Stimulated activated CD8-positive, alpha-beta memory T cell treated with anti-CD3 and anti-CD28 coated beads, Interleukin-7, amount 100 ng/mL, for 24 hours (primary cell): ENCODE data around the gene PDZRN4.
"Not testable (repeated sequence)": the region's sequence is repeated elsewhere in the genome, so short reads cannot be mapped to it uniquely, and the experiment has no call there.

Experiments
- DNase-seq: peaks from one replicate; pipeline ENCODE4 v3.0.0-alpha.2; 2020; ENCODE audit warnings: low read depth

PDZRN4 gene

DNA sequence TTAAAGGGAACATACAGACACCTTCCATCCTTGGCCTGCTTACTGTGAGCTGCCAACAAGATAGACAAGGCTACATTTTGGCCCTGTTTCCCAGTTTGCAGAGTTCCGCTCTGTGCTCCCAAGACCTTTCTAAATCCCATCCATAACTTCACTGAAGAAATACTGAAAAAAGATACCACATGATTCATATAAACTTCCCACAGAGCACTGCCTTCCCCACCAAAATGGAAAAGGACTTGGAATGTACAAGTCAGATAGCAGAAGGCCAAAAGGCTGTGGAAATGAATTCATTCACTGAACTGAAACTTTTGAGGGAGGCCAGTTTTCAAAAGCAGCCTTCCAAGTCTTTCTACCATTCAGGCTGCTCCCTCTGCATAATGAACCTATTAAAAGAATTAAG is 29.6 kb downstream of the PDZRN4 start:
- DNase-seq: no peak

DNA sequence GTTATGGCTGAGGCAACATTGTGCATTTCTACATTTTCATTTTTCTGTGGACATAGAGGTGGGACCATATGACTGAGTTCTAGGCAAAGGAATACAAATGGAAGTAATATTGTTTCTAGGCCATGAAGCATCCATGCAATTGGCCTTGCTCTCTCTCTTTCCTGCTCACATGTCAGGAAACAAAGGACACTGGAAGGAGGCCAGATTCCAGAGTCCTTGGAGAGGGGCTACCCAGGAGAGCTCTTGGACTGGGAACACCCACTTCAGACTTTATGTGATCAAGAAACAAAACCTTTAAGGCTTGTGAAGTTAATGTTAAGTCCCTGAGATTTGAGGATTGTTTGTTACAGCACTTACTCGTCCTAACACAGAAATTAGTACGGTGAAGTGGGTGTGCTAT is 32.8 kb downstream of the PDZRN4 start:
- DNase-seq: no peak

DNA sequence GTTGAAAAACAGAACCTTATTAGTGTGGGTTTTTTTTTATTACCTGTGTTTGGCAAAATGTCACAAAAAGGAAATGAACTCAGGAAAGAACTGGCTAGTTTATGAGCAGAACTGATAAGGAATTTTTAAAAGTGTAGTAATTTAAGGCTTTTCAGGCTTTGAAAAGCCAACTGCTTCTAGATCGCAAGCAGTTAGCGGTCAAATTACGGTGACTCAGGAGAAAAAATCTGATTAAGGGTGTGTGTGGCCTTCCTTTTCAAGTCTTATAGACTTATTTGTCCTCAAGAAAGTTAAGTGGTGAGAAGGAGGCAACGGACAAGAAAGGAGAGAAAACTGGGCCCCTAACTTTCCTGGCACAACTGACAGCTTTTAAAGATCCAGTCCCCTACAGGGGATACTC is 33.4 kb downstream of the PDZRN4 start:
- no peak for DNase-seq

DNA sequence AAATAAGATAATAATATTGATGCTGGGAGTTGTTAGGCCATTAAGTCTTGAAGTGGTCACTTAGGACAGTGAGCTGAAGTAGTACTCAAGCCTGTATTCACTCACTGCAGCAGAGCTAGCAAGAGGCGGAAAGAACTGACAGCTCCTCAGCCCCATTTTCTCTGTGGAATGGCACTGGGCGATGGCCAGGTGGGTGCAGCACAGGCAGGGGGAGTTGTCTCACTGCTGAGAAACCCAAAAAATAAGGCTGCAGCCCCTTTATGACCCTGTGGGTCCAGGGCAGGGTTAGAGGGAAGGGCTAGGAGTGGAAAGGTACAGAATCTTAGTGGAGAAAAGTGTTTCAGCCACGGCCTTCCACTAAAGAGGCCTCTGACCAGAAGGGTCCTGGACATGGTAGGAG is 35.5 kb downstream of the PDZRN4 start:
- DNase-seq: no peak

DNA sequence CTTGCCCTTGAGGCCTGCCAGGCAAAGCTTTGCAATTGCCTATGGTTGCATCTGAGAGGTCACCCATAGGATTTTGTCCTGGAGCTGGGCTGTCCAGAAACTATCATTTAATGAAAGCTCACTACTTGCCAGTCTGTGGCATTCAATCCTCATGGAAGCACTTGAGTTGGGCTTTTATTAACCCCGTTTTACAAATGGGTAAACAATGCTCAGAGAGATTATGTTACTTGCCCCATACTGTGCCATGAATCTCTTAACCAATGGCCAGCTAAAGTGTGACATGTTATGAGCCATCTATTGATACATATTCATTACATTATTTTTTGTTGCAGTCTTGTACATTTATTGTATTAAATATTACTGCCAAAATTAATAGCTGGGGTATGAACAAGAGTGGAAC is 35.9 kb downstream of the PDZRN4 start:
- no peak for DNase-seq

DNA sequence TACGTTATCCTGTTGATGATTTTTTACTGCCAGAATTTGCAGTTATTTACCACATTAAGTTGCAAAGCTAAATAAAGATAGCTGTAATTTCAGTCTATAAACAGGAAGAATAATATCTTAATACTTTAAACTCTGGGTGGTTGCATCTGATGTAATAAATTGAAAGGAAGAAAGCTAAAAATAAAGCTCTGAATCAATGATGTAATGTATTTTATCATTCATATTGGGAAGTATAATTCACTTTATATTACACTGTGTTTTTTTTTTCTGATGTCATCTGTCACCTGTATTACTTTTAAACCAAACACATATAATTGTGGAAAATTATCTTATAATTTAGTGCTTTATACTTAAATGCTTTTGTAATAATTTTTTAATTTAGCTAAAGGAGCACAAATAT is 37.1 kb downstream of the PDZRN4 start:
- DNase-seq: no peak

DNA sequence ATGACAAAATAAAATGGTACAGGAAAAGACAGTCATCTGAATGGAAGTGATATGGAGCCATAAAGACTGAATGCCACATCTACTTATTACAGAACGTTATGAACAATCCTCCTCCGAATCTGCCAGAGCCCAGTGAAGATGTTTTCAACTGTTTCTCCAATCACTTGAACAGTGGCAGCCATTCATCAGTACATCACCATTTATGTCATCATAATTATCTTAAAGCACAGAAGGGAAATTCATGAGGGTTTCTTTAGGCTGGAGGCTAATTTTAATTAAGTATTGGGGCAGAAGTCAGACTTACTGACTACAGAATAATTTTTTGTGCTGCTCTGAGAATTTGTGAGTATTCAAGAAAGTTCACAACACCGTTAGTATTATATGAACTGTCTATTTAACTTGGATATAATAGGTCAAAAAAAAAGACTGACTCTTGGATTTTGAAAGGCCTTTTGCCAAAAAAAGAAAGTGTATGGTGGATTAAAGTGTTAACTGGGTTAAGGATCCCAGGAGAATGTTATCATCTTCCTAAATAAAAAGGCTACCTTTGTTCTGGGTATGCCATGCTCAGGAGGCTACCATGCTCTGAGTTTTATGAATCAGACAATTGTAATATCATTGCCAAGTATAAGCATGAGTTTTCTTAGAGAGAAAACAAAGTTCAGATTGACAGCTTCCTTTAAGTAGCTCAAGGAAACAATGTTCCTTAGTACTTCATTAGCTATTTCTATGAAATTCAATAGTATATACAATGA is 40.1 kb downstream of the PDZRN4 start:
- DNase-seq: no peak

DNA sequence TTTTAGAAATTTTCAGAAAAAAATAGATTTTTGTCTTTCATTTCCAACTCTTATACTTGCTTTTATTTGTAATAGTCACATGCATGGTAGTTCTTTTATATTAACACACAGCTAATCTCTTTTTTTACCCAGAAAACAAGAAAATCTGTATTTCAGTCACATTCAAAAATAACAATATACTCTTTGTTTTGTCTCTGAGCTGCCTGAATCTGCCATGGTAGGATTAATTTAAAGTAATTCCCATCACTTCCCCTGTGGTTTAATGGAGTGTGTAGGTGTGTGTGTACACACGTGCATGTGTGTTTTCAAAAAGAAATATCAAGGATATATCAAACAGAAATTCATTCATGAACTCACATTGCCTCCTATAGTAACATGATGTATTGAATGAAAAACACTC is 42.6 kb downstream of the PDZRN4 start:
- DNase-seq: no peak

DNA sequence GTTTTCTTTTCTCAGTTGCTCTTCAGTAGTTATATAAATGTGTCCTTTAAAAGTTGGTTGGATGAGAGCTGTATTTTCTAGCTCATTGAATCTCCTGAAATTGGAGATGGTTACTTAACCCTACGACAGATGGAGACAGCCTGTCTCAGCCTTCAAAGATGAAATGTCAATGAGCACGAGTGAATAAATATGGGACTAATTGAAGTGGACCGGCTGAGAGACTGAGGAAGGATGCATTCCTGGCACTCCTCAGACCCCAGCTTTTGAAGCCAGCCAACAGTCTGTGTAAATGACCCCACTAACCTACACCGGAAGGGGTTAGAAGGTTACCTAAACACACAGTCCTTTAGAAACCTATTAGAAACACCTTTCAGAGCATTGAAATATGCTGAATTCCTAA is 46.6 kb downstream of the PDZRN4 start:
- no peak for DNase-seq

DNA sequence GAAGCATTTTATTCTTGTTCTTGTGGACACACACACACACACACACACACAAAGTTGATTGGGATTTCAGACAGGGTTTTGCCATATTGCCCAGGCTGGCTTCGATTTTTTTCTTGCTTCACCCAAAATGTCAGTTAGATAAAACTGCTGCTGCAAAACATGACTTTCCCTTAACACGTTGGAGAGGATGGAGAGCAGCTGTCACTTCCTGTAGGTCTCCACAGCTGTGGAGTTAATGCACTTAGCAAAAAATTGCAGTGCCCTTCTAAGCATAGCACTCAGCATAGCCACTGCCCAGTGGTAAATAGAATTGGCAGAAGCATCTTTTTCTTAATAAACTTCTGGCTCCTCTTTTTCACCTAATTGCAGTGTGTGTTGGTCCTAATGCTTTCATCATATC is 54.5 kb downstream of the PDZRN4 start:
- no peak for DNase-seq

DNA sequence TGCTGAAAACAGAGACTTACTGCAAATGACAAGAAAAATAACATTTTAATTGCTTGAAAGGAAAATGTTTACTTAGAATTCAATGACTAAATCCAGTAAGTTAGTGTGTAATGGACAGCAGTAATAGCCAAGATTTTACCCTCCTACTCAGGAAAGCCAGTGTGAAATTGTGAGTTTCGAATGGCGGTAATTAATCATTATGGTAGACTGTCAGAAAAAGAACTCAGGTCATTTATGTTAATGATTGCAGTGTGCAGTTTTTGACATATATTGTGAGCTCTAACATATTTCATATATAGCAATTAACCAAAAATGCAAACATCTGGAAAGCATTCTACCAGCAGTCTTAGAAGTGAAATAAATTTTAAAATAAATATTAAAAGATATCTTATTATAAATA is 60.3 kb downstream of the PDZRN4 start:
- DNase-seq: no peak

DNA sequence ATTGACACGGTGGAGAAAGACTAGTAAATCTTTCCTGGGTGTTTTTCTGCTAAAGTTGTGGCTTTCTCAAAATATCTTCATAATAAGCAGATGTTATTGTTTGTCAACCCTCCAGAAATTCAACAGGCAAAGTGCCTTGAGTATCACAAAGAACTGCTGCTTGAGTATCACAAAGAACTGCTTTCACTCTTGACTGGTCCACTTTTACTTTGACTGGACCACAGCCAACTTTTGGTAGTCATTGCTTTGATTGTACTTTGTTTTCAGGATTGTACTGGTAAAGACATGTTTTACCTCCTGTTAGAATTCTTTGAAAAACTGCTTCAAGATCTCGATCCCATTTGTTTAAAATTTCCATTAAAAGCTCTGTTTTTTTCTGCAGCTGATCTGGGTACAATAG is 62.6 kb downstream of the PDZRN4 start:
- no peak for DNase-seq

DNA sequence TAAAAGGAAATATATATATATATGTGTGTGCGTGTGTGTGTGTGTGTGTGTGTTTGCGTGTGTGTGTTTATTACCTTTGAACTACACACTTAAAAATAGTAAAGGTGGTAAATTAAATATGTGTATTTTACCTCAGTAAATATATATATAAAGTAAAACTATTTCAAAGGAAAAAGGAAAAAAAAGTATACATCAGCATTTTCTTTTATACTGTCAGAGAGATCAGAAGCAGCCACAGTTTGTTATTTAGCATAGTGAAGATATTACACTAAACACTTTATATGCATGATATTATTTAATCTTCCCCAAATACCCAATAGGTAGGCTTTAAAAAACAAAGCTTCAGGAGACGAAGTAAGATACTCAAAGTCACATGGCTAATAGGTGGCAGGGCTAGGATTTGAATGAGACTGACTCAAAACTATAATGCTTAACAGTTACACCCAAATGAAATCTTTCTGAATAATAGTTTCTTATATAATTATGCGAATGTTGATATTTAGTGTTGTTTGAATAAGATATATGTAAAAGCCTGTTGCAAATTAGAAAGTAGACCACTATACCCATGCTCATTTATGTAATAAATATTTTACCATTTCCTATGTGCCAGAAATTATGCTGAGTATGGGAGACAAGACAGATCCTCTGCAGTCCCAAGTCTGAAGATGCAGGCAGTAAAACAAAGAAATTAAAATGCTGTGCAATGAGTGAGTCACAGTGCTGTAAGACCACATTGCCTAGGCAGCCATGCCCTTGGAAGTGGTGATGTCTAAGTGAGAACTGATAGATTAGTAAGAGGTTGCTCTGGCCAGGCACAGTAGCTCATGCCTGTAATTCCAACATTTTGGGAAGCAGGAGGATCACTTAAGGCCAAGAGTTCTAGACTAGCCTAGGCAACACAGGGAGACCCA is 66.1 kb downstream of the PDZRN4 start:
- DNase-seq: no peak

DNA sequence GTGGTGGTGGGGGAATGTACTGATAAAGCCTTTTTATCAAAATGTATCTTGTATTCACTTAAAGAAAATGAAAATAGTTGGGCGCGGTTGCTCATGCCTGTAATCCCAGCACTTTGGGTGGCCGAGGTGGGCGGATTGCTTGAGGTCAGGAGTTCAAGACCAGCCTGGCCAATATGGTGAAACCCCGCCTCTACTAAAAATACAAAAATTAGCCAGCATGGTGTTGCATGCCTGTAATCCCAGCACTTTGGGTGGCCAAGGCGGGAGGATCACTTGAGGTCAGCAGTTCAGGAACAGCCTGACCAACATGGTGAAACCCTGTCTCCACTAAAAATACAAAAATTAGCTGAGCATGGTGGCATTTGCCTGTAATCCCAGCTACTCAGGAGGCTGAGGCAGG is 75.1 kb downstream of the PDZRN4 start:
- DNase-seq: not testable (repeated sequence)

DNA sequence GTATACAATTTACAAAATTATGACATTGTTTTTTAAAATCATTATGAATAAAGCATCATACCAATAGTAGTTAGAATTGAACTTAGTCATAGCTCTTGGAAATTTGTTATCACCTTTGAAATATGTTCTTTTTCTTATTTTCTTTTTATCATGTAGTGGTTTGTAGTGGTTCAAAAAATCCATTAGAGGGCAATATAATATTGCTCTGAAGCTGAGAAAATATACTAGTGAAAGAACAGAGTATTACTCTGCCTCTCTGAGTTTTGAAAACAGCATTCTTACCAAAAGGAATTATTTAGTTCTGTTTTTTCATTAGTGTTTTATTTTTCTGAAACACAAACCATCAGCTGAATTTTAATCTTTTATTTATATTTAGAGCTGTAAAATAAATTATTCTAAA is 76.2 kb downstream of the PDZRN4 start:
- DNase-seq: no peak

DNA sequence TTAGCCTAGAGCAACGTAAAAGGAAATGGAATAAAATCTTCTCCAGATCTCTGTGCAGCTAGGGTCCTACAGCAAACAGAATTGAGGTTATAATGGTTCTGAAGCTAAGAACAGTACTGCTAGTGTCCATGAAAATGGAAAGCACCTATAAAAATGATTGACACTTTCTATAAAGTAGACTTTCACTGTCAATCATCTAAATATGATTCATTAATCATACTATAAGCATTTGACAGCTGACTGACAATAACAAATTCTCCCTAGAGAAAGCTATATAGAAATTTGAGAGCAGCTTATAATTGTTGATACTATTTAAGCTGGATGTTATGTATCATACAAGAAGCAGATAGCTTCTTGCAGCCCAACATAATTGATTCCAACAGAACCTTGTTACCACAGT is 80.9 kb downstream of the PDZRN4 start:
- DNase-seq: no peak

DNA sequence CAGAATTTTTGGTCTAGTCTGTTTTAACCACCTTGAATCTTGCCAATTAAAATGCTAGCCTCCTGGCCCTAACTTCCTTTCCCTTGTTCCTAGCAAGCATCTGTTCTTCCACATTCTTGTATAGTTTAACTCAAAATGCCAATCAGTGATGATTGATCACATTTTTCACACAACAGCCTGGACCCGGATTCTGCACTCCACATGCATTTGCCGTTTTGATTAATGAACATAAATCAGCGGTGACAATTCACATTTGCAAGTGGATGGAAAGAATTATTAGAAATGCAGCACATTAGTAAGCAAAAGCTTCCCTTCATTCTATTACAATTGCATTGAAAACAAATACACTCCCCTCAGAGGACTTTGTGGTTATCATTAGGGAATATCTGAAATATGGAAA is 83.4 kb downstream of the PDZRN4 start:
- no peak for DNase-seq

DNA sequence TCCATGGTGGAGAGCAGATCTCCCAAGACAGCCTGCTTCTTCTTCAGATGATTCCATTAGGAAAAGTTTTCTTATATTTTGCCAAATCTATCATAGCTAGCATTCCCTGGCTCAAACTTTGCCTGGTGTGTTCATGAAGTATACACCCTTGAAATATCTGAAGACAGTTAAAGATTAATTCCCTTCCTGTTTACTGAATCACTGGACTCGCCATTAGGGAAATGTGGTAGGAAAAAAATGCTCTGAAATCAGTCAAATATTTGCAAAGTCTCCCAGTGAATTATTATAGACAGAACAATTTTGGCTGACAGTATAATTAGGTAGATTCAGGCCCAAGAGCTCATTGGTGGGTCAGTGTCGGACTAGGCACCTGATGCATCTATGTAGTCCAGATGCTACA is 86.5 kb downstream of the PDZRN4 start:
- DNase-seq: no peak

DNA sequence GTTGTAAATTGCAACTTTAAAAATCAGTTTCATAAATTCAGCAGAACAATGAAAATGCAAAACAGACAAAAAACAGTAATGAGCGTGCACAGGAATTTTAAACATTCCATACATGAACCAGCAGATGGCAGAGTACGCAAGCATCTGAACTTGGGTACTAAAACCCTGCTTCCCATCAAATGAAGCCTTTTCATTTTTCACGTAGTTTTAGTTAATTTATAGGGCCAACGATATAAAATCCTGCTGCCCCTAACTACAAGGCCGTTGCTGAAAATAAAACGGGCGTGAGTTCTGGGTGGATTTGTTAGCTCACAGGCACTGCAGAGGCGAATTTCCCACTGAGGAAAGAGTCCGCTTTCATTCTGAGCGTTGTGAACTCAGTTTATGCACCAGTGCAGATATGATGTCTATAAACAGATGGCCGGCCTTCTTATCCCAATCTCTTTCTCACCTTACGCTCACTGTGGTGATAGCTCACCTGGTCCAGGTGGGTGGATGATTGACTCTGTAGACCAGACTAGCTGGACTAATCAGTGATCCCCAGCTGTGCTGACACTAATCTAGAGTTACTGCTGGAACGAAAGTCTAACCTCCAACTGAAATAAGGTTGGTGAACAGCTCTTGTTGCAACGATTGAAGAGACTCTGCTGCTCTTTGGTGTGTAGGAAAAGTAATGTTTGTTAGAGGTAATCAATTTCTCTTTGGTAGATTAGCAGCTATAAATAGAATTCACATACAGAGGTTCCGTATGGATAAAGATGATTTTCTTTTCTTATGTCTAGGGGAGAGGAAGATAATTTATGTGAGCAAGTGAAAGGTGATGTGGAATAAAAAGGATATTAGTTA is 89.2 kb downstream of the PDZRN4 start:
- DNase-seq: no peak

DNA sequence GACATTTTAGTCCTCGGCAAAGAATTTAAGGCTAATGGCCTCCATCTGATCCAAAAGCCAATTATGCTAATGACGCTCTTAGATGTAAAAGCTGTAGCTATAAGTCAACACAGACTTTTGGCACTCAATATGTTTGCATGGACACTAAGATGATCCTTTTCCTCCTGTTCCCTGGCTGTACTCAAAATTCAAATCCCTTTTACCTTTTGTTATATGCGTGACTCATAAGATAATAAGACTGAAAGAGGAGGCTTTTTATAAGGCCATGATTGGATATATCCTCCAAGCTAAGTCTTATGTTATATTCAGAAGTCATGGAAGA is 89.8 kb downstream of the PDZRN4 start:
- DNase-seq: no peak

DNA sequence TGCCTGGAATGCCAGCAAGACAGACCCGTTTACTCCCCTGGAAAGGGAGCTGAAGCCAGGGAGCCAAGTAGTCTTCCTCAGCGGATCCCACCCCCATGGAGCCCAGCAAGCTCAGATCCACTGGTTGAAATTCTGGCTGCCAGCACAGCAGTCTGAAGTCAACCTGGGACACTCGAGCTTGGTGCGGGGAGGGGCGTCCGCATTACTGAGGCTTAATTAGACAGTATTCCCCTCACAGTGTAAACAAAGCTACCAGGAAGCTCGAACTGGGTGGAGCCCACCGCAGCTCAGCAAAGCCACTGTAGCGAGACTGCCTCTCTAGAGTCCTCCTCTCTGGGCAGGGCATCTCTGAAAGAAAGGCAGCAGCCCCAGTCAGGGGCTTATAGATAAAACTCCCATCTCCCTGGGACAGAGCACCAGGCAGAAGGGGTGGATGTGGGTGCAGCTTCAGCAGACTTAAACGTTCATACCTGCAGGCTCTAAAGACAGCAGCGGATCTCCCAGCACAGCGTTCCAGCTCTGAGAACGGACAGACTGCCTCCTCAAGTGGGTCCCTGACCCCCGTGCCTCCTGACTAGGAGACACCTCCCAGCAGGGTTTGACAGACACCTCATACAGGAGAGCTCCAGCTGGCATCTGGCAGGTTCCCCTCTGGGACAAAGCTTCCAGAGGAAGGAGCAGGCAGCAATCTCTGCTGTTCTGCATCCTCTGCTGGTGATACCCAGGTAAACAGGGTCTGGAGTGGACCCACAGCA is 92.4 kb downstream of the PDZRN4 start:
- not testable (repeated sequence) for DNase-seq

DNA sequence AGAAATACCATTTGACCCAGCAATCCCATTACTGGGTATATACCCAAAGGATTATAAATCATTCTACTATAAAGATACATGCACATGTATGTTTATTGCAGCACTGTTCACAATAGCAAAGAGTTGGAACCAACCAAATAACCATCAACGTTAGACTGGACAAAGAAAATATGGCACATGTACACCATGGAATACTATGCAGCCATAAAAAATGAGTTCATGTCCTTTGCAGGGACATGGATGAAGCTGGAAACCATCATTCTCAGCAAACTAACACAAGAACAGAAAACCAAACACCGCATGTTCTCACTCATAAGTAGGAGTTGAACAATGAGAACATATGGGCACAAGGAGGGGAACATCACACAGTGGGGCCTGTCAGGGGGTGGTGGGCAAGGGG is 97.3 kb downstream of the PDZRN4 start:
- not testable (repeated sequence) for DNase-seq
